Measurements from ENCODE around the gene CREBL2. TPM values are rescaled to one million over a fixed set of nuclear protein-coding genes. Genes with fewer than 3 reads are reported as not detected.

CREBL2 gene
- total and polyA plus RNA-seq, 2 donors (not counting 1 experiment from before 2014, with no cell fraction given), result 6.5 to 22.1 TPM

- TF ChIP-seq, protein P1, sequence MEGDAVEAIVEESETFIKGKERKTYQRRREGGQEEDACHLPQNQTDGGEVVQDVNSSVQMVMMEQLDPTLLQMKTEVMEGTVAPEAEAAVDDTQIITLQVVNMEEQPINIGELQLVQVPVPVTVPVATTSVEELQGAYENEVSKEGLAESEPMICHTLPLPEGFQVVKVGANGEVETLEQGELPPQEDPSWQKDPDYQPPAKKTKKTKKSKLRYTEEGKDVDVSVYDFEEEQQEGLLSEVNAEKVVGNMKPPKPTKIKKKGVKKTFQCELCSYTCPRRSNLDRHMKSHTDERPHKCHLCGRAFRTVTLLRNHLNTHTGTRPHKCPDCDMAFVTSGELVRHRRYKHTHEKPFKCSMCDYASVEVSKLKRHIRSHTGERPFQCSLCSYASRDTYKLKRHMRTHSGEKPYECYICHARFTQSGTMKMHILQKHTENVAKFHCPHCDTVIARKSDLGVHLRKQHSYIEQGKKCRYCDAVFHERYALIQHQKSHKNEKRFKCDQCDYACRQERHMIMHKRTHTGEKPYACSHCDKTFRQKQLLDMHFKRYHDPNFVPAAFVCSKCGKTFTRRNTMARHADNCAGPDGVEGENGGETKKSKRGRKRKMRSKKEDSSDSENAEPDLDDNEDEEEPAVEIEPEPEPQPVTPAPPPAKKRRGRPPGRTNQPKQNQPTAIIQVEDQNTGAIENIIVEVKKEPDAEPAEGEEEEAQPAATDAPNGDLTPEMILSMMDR (IDR thresholded peaks at IDR 0.05), result no peak
- TF ChIP-seq EZH2 (IDR thresholded peaks at IDR 0.05; ENCODE audit: borderline replicate concordance, insufficient read depth, low read depth, low read length, poor library complexity, severe bottlenecking), result no peak
- no peak for DNase-seq
These were observed 12.9 kb downstream of the CREBL2 start for GRCh38 chr12:12624498-12624992.

GRCh38 chr12:12626471-12626870 lies 14.8 kb downstream of the CREBL2 start:
- POLR2A ChIA-PET, result no interaction called here
- TF ChIP-seq, protein P1 (IDR thresholded peaks at IDR 0.05), result no peak
- no peak for TF ChIP-seq EZH2 (IDR thresholded peaks at IDR 0.05; ENCODE audit: borderline replicate concordance, insufficient read depth, low read depth, low read length, poor library complexity, severe bottlenecking)
- Histone ChIP-seq H3K27me3 (replicated peaks in 1 of 4; ENCODE audit: control extremely low read depth in 1 of 4, control insufficient read depth in 3 of 4, insufficient read depth in 4 of 4, low read length in 3 of 4) (no peaks in the 10 kb centered on the region), H3K79me2 (ENCODE audit: control insufficient read depth, insufficient read depth, low read length) (peaks cover 66% of the 10 kb centered on the region), H3K36me3 (replicated peaks in 1 of 2; ENCODE audit: control extremely low read depth in 1 of 2, control insufficient read depth in 1 of 2, extremely low read depth in 1 of 2, insufficient read depth in 2 of 2, low read length in 1 of 2) (no peaks in the 10 kb centered on the region), H2AFZ (ENCODE audit: insufficient read depth, low read depth, low read length, poor library complexity, severe bottlenecking) (no peak overlapping the region), H3K27ac (ENCODE audit: low read length in 2 of 2) (no peak overlapping the region), H3K9me3 (ENCODE audit: control extremely low read depth in 1 of 3, control insufficient read depth in 2 of 3, insufficient read depth in 1 of 3, low read length in 2 of 3) (peaks cover 0 to 5% (median 3%) of the 10 kb centered on the region in 3 donors), H3K4me3 (ENCODE audit: control extremely low read depth in 1 of 5, extremely low read depth in 1 of 5, insufficient read depth in 1 of 5, low read depth in 2 of 5, low read length in 4 of 5) (no peak overlapping the region), H3K4me2 (replicated peaks; ENCODE audit: low read depth, low read length, poor library complexity, severe bottlenecking) (no peak overlapping the region), H4K20me1 (ENCODE audit: control insufficient read depth, insufficient read depth, low read length, poor library complexity, severe bottlenecking) (peaks cover 15% of the 10 kb centered on the region), H3K9ac (ENCODE audit: low read length) (no peak overlapping the region), H3K4me1 (ENCODE audit: control insufficient read depth in 2 of 2, insufficient read depth in 2 of 2, low read length in 2 of 2) (peaks cover 0 to 3% of the 10 kb centered on the region in 2 donors)
- CTCF ChIA-PET, result interaction anchor here (0.6 to 1.4 kb wide), 4 partner anchors 9 to 56 kb away, joined by 3 read pairs; no protein-coding TSS in a partner anchor
- Mint-ChIP-seq H3K9me3 (ENCODE audit: insufficient read depth) (peaks cover 2% of the 10 kb centered on the region), H3K27me3 (no peaks in the 10 kb centered on the region), H3K4me3 (no peak overlapping the region), H3K4me1 (peaks cover 14% of the 10 kb centered on the region), H3K27ac (no peak overlapping the region)
- ATAC-seq (ENCODE audit: low read depth), result no peak
- WGBS (ENCODE audit: insufficient coverage), result no CpG with 5 or more reads among the region's 2 CpGs
- DNase-seq, result no peak
- intact Hi-C loops (cut with micrococcal nuclease), result no loop called here

More at GRCh38 chr12:12624498-12624992, 12.9 kb downstream of the CREBL2 start:
- no peak overlapping the region for H3K4me2 ChIP-seq (replicated peaks; ENCODE audit: low read depth, low read length, poor library complexity, severe bottlenecking)
- peaks cover 64% of the 10 kb centered on the region for H3K79me2 ChIP-seq (ENCODE audit: control insufficient read depth, insufficient read depth, low read length)
- peaks cover 14% of the 10 kb centered on the region for H3K4me1 Mint-ChIP-seq
- no peaks in the 10 kb centered on the region for H3K27me3 ChIP-seq (replicated peaks in 1 of 4; ENCODE audit: control extremely low read depth in 1 of 4, control insufficient read depth in 3 of 4, insufficient read depth in 4 of 4, low read length in 3 of 4)
- H3K4me1 ChIP-seq (ENCODE audit: control insufficient read depth in 2 of 2, insufficient read depth in 2 of 2, low read length in 2 of 2), result peaks cover 0 to 3% of the 10 kb centered on the region in 2 donors
- H3K9me3 Mint-ChIP-seq (ENCODE audit: insufficient read depth), result peaks cover 2% of the 10 kb centered on the region
- 96% methylated on average over 5 of the region's 5 CpGs for WGBS (ENCODE audit: insufficient coverage)
- CTCF ChIA-PET, result interaction anchor here (0.5 to 1.3 kb wide), 2 partner anchors 22 to 112 kb away, joined by 3 read pairs; no protein-coding TSS in a partner anchor
- H3K27me3 Mint-ChIP-seq, result no peaks in the 10 kb centered on the region
- no peak overlapping the region for H2AFZ ChIP-seq (ENCODE audit: insufficient read depth, low read depth, low read length, poor library complexity, severe bottlenecking)
- H3K4me3 Mint-ChIP-seq, result no peak overlapping the region
- H3K27ac Mint-ChIP-seq, result no peak overlapping the region
- intact Hi-C loops (cut with micrococcal nuclease), result no loop called here
- H3K9me3 ChIP-seq (ENCODE audit: control extremely low read depth in 1 of 3, control insufficient read depth in 2 of 3, insufficient read depth in 1 of 3, low read length in 2 of 3), result peaks cover 0 to 5% (median 3%) of the 10 kb centered on the region in 3 donors
- POLR2A ChIA-PET, result no interaction called here
- no peak for ATAC-seq (ENCODE audit: low read depth)
- H3K36me3 ChIP-seq (replicated peaks in 1 of 2; ENCODE audit: control extremely low read depth in 1 of 2, control insufficient read depth in 1 of 2, extremely low read depth in 1 of 2, insufficient read depth in 2 of 2, low read length in 1 of 2), result peaks cover 0 to 2% of the 10 kb centered on the region in 2 experiments
- no peak overlapping the region for H3K9ac ChIP-seq (ENCODE audit: low read length)
- peaks cover 15% of the 10 kb centered on the region for H4K20me1 ChIP-seq (ENCODE audit: control insufficient read depth, insufficient read depth, low read length, poor library complexity, severe bottlenecking)
- no peak overlapping the region for H3K4me3 ChIP-seq (ENCODE audit: control extremely low read depth in 1 of 5, extremely low read depth in 1 of 5, insufficient read depth in 1 of 5, low read depth in 2 of 5, low read length in 4 of 5)
- H3K27ac ChIP-seq (ENCODE audit: low read length in 2 of 2), result no peak overlapping the region
